Upper lobe of right lung (tissue), 1 donor: ENCODE data around the gene TRPM6. TPM values are rescaled to one million over a fixed set of nuclear protein-coding genes. Genes with fewer than 3 reads are reported as not detected.

Experiments used
- ATAC-seq: fragments of 200-7000 bp; cut with Tn5 transposase; one replicate; pipeline ENCODE4 v1.9.1; 2020; ENCODE audit warnings: mild to moderate bottlenecking, moderate library complexity
- DNase-seq: peaks from one replicate; pipeline ENCODE4 v3.0.0-alpha.2; 2020
- H3K27ac ChIP-seq: fragments of 200-600 bp; one replicate; pipeline ENCODE4 v1.8.0; 2022
- H3K27me3 ChIP-seq: fragments of 200-600 bp; one replicate; pipeline ENCODE4 v1.8.0; 2022; ENCODE audit warnings: mild to moderate bottlenecking
- H3K36me3 ChIP-seq: fragments of 200-600 bp; one replicate; pipeline ENCODE4 v1.8.0; 2022
- H3K4me1 ChIP-seq: fragments of 200-600 bp; one replicate; pipeline ENCODE4 v1.8.0; 2022
- H3K4me3 ChIP-seq: fragments of 200-600 bp; one replicate; pipeline ENCODE4 v1.8.0; 2022; ENCODE audit warnings: mild to moderate bottlenecking
- H3K9me3 ChIP-seq: fragments of 200-600 bp; one replicate; pipeline ENCODE4 v1.8.0; 2022
- intact Hi-C: fragments of 100-400 bp; cut with DNase I; formaldehyde crosslinking; loops from one replicate; pipeline ENCODE4 v1.11.0; 2022
- total RNA-seq: library from RNA; stranded (reverse); fragmentation: NEBNext Ultra II Directional; extraction: Animal tissue kit (Norgen Biotek cat#: 25700); gene quantifications from one replicate; pipeline ENCODE4 v1.2.1, GENCODE V29; 2021
- TF ChIP-seq, protein P1 (sequence below): fragments of 200-600 bp; IDR thresholded peaks from one replicate; pipeline ENCODE4 v1.8.0; 2022; ENCODE audit warnings: antibody characterized with exemption
- donor health status: DM: no; HTN: yes; CAD: no; lungs with severe emphysema.

TRPM6 gene
- total RNA-seq, 1 donor from 2014 or later, result 1.2 TPM

DNA sequence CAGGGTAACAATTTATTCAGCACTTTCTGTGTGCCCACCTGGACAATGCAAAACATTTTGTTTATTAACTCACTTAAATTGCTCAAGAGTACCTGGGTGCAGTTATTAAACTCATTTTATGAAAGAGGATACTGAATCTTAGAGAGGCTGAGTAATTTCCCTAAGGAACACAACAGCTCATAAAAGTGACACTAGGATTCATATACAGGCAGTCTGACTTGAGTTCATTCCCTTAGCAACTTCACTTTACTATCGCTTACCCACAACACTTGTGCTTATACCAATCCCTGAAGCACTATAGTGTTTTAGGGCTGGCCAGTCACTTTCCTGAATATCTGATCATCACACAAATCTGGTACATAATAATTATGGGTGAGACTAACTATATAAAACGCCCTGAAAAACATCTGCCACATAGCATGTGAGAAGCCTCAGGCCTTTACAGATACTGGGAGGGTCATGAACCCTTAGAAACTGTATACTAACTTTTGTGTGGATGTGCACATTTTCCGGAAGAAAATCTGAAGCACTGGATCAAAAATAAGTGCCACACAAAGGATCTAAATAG, 11.3 kb downstream of the TRPM6 start:
- Histone ChIP-seq H3K27me3 (no peaks in the 10 kb centered on the region), H3K4me3 (no peak overlapping the region), H3K9me3 (no peaks in the 10 kb centered on the region), H3K36me3 (no peaks in the 10 kb centered on the region), H3K4me1 (no peaks in the 10 kb centered on the region), H3K27ac (no peak overlapping the region)
- no peak for ATAC-seq
- intact Hi-C loops, result no loop called here
- TF ChIP-seq, protein P1, sequence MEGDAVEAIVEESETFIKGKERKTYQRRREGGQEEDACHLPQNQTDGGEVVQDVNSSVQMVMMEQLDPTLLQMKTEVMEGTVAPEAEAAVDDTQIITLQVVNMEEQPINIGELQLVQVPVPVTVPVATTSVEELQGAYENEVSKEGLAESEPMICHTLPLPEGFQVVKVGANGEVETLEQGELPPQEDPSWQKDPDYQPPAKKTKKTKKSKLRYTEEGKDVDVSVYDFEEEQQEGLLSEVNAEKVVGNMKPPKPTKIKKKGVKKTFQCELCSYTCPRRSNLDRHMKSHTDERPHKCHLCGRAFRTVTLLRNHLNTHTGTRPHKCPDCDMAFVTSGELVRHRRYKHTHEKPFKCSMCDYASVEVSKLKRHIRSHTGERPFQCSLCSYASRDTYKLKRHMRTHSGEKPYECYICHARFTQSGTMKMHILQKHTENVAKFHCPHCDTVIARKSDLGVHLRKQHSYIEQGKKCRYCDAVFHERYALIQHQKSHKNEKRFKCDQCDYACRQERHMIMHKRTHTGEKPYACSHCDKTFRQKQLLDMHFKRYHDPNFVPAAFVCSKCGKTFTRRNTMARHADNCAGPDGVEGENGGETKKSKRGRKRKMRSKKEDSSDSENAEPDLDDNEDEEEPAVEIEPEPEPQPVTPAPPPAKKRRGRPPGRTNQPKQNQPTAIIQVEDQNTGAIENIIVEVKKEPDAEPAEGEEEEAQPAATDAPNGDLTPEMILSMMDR, result no peak
- no peak for DNase-seq

- Histone ChIP-seq H3K27ac (no peak overlapping the region), H3K36me3 (no peaks in the 10 kb centered on the region), H3K9me3 (no peaks in the 10 kb centered on the region), H3K27me3 (no peaks in the 10 kb centered on the region), H3K4me1 (no peaks in the 10 kb centered on the region), H3K4me3 (no peak overlapping the region)
- ATAC-seq (no peak), DNase-seq (no peak)
- TF ChIP-seq, protein P1, result no peak
- intact Hi-C loops, result no loop called here
Measured at GRCh38 chr9:74875656-74876055, 12.1 kb downstream of the TRPM6 start.

DNA sequence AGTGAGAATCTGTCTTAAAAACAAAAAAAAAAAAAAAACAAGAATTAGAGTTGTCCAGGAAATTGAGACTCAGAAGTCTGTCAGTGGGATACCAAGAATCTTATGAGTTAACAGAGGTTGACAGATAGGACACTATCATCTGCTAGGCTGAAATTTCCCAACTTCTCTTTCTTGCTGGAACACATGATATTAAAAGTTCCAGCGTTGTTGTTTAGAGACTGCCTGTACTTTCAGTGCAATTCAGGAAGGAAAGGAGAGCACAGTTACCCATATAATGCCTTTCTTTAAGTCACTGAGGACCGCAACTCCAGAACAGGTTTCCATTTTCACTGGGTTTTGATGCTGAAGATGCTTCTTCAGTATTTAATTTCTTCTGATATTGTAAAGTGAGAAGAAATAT, 13.5 kb downstream of the TRPM6 start:
- Histone ChIP-seq H3K27me3 (no peaks in the 10 kb centered on the region), H3K4me1 (no peaks in the 10 kb centered on the region), H3K27ac (no peak overlapping the region), H3K36me3 (no peaks in the 10 kb centered on the region), H3K9me3 (no peaks in the 10 kb centered on the region), H3K4me3 (no peak overlapping the region)
- intact Hi-C loops, result no loop called here
- ATAC-seq, result no peak
- TF ChIP-seq, protein P1, result no peak
- DNase-seq, result no peak

- ATAC-seq (no peak), DNase-seq (no peak)
- H3K4me1 ChIP-seq, result no peaks in the 10 kb centered on the region
- H3K36me3 ChIP-seq, result no peaks in the 10 kb centered on the region
- H3K27ac ChIP-seq, result no peak overlapping the region
- TF ChIP-seq, protein P1, result no peak
- intact Hi-C loops, result no loop called here
- H3K4me3 ChIP-seq, result no peak overlapping the region
- no peaks in the 10 kb centered on the region for H3K9me3 ChIP-seq
- H3K27me3 ChIP-seq, result no peaks in the 10 kb centered on the region
Measured at GRCh38 chr9:74872619-74873233, 15.0 kb downstream of the TRPM6 start.

DNA sequence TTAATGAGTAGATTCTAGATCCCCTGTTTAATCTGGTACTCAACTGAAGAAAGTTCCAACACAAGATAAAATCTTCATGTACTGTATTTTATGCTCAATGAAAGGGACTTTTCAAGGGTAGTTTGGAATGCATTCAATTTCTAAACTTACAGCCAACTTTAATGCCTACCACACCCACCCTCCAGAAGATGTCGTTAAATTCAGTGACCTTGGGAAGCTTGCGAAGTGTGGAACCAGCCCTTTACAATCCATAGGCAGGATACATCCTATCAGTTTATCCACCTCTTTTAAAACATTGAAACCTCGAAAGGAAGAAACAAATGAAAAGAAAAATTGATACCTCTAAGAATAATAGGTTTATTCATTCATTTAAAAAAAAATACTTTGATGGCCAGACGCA, 20.2 kb downstream of the TRPM6 start:
- Histone ChIP-seq H3K27me3 (no peaks in the 10 kb centered on the region), H3K4me3 (no peak overlapping the region), H3K36me3 (no peaks in the 10 kb centered on the region), H3K27ac (no peak overlapping the region), H3K9me3 (no peaks in the 10 kb centered on the region), H3K4me1 (no peaks in the 10 kb centered on the region)
- no peak for ATAC-seq
- intact Hi-C loops, result no loop called here
- TF ChIP-seq, protein P1, result no peak
- no peak for DNase-seq

DNA sequence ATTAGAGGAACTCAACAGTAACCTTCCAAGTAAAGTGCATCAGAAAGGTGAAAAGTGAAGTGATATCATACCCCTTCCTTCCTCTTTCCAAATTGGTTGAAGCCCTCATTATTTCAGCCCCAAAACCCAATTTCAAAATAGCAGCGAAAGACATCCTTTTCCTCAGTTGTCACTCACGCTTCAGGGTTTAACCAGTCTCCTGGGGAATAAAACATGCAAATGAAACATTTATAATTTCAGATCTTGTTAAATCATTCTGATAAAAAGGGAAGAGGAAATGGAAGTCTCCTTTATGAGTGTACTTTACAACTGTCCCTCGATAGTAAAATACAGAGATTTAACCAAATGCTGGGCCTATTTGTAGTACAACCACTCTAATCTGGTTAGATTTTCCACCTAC, 22.5 kb downstream of the TRPM6 start:
- Histone ChIP-seq H3K4me3 (no peak overlapping the region), H3K27me3 (no peaks in the 10 kb centered on the region), H3K27ac (no peak overlapping the region), H3K36me3 (no peaks in the 10 kb centered on the region), H3K9me3 (no peaks in the 10 kb centered on the region), H3K4me1 (peaks cover 3% of the 10 kb centered on the region)
- no peak for DNase-seq
- intact Hi-C loops, result no loop called here
- TF ChIP-seq, protein P1, result no peak
- no peak for ATAC-seq
